Small intestine (tissue), 7 donors: ENCODE measurements around the gene SPDYE6. TPM values are rescaled to one million over a fixed set of nuclear protein-coding genes. Genes with fewer than 3 reads are reported as not detected.
A peak's percentile ranks its signal among the peaks of the same experiment; 100 is the strongest.
"Not testable (repeated sequence)": the region's sequence is repeated elsewhere in the genome, so short reads cannot be mapped to it uniquely, and the experiment has no call there.

ENCODE experiments used
- DNase-seq, 2 donors: peaks; one replicate each; pipeline versions ENCODE4 v3.0.0 to v3.0.0-alpha.2; 2013
- FAIRE-seq: peaks from 2 replicates; lab custom pipeline; 2012; peaks lifted over from hg19 to GRCh38; lab: Jason Lieb, UNC
- H3K27ac ChIP-seq, 3 donors: one replicate each; pipeline ENCODE4 v1.5.1; 2013; ENCODE audit warnings: low read length in 2 of 3, mild to moderate bottlenecking in 2 of 3, control low read depth in 1 of 3, inconsistent platforms in 1 of 3, low read depth in 1 of 3, moderate library complexity in 1 of 3
- H3K27me3 ChIP-seq, 3 donors: one replicate each; pipeline ENCODE4 v1.6.1; 2013; ENCODE audit warnings: low read length in 3 of 3, inconsistent platforms in 1 of 3; ENCODE audit not compliant: control insufficient read depth in 3 of 3, insufficient read depth in 3 of 3
- H3K36me3 ChIP-seq, 3 donors: one replicate each; pipeline ENCODE4 v1.6.1; 2013; ENCODE audit warnings: low read length in 3 of 3, inconsistent platforms in 1 of 3, low read depth in 1 of 3, mild to moderate bottlenecking in 1 of 3, moderate library complexity in 1 of 3; ENCODE audit not compliant: control insufficient read depth in 3 of 3, insufficient read depth in 2 of 3
- H3K4me1 ChIP-seq, 3 donors: one replicate each; pipeline ENCODE4 v1.6.1; 2013; ENCODE audit warnings: low read length in 2 of 3, inconsistent platforms in 1 of 3, low read depth in 1 of 3, mild to moderate bottlenecking in 1 of 3, moderate library complexity in 1 of 3; ENCODE audit not compliant: control insufficient read depth in 3 of 3, insufficient read depth in 2 of 3
- H3K4me3 ChIP-seq, 3 donors: one replicate each; pipeline ENCODE4 v1.5.1; 2013; ENCODE audit warnings: low read length in 3 of 3, control low read depth in 1 of 3, inconsistent platforms in 1 of 3, low read depth in 1 of 3, mild to moderate bottlenecking in 1 of 3, moderate library complexity in 1 of 3
- H3K9me3 ChIP-seq, 2 donors: one replicate each; pipeline ENCODE4 v1.6.1; 2013; ENCODE audit warnings: low read depth in 1 of 2, low read length in 1 of 2; ENCODE audit not compliant: control insufficient read depth in 2 of 2, insufficient read depth in 1 of 2
- WGBS, 3 donors: extraction: QIAGEN DNeasy Blood & Tissue Kit; methylation state at CpG; one replicate each; pipeline ENCODE4 v1.1.7; 2013; 5-methylcytosine and 5-hydroxymethylcytosine counted together
- polyA plus RNA-seq, 4 donors: library from polyadenylated mRNA; stranded (reverse) in 3 of 4; unstranded in 1 of 4; fragments of 200-250 nt in 3 of 4; fragments of 120-200 nt in 1 of 4; gene quantifications; one replicate each; pipeline versions ENCODE4 v1.2.1 to v1.2.3, GENCODE V29; 2013
- donor health status: healthy with polysubstance abuse.
- donor health status: control.
- donor health status: control.
- donor health status: Bipolar disorder and iron deficiency.
- donor health status: healthy.

The SPDYE6 gene
- polyA plus RNA-seq, 4 donors: 0.09 to 3.3 TPM; not detected in 2

DNA sequence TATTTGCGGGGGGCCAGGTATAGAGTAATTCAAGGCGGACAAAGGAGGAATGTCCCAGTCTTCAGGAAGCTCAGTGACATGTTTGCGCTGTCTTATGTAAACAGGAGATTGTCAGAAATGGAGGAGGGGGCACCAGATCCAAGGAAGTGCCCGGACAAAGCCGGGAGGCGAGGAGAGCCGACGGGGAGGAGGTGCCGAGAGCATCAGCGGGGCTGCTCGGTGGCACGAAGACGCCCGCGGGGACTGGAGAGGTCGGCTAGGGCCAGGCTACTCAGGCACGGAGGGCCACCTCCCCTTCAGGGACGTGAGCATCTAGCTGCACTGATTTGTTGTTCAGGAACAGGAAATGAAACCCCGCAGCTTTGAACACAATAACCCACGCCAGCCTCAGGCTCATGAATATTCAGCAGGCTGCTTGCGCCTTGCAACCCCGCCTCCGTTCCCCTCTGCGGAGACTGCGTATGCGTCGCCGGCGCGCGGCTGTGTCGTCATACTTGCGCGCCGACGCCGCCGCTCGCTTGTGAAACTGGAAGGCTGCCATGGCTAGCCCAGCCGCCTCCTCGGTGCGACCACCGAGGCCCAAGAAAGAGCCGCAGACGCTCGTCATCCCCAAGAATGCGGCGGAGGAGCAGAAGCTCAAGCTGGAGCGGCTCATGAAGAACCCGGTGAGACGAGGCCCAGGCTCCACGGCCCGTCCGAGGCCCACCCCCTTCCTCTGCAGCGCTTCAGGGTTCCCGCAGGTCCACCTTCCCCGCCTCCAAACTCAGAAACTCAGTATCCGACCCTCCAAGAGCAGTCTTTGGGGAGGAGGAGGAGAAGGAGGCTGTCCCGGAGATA, 39.8 kb upstream of the SPDYE6 start, which contains the start of gene PRKRIP1:
TSS of gene PRKRIP1 (plus strand) at position 491 of the 837 bp plus-strand sequence. CDS start at position 540, 49 bp downstream.
- DNase-seq: peak; percentile 91
- Histone ChIP-seq H3K4me3 (peak within 1 kb of the TSS; percentile 41 to 97 (median 72)), H3K9me3 (no peaks in the 10 kb centered on the region), H3K27me3 (no peaks in the 10 kb centered on the region), H3K36me3 (peaks cover 0 to 36% (median 3%) of the 10 kb centered on the region in 3 donors), H3K27ac (peak within 1 kb of the TSS; percentile 27 to 87 (median 85)), H3K4me1 (peaks cover 0 to 9% (median 6%) of the 10 kb centered on the region in 3 donors)
- no peak for FAIRE-seq
- WGBS, 3 donors: 0% methylated on average over 55 to 57 of the region's 59 CpGs

DNA sequence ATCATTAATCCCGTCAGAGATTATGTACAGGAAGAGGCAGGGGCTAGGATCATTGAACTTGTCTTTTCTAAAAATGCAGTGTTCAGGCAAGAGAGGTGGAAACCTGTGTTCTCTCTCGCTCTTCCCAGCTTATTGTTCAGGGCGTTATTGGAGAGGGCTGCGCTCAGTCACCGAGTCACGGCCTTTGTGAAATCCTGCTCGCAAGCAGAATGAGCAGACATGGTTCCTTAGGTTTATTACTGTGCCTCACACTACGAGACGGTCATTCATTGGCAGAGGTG, 39.3 kb upstream of the SPDYE6 start:
- Histone ChIP-seq H3K27me3 (no peaks in the 10 kb centered on the region), H3K4me1 (peaks cover 0 to 9% (median 6%) of the 10 kb centered on the region in 3 donors), H3K27ac (peak overlapping the region; percentile 17 to 85 (median 85)), H3K4me3 (peak overlapping the region in 2 of 3 donors; percentile 72 to 97), H3K36me3 (peaks cover 0 to 39% (median 3%) of the 10 kb centered on the region in 3 donors), H3K9me3 (no peaks in the 10 kb centered on the region)
- no peak for DNase-seq
- no peak for FAIRE-seq
- WGBS, 3 donors: 5 to 17% (median 11%) methylated on average over 9 of the region's 9 CpGs

DNA sequence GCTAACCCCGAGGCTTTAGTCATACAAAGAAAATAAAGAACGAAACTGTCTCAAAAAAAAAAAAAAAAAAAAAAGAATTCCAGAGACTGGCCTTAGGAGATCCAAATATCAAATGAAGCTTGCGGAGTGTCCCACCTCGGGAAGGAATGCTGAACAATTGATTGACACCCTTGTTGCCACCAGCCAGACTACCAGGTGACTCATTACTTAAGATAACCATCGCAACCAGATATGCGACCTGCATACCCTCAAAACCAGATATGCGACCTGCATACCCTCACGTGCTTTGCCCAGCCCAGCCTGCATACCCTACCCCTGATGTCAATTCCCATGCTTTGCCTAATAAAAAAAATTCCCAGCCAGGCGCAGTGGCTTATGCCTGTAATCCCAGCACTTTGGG, 37.2 kb upstream of the SPDYE6 start:
- H3K27ac ChIP-seq: no peak overlapping the region
- 87 to 91% (median 89%) methylated on average over 9 of the region's 9 CpGs for WGBS, 3 donors
- H3K9me3 ChIP-seq: no peaks in the 10 kb centered on the region
- no peak for FAIRE-seq
- peaks cover 0 to 9% (median 6%) of the 10 kb centered on the region in 3 donors for H3K4me1 ChIP-seq
- peaks cover 0 to 29% (median 0%) of the 10 kb centered on the region in 3 donors for H3K36me3 ChIP-seq
- H3K4me3 ChIP-seq: no peak overlapping the region
- no peaks in the 10 kb centered on the region for H3K27me3 ChIP-seq
- no peak for DNase-seq

DNA sequence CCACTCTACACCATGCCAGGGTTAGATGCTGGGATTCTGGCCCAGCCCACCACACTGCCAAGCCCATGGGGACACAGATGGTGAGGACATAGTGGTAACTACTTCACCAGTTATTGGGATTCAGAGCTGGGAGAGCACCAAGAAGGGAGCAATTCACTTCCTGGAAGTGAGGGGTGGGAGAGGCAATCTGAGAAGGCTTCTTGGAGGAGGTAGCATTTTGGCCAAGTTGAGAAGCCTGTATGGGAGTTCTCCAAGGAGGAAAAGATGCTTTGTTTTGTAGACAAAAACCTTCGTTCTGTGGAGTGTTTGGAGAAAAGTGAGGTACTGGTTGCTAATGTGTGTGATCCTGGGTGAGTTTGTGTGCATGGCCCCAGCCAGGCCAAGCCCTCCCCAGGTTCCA, 36.1 kb upstream of the SPDYE6 start:
- Histone ChIP-seq H3K9me3 (no peaks in the 10 kb centered on the region), H3K4me1 (peaks cover 0 to 8% (median 4%) of the 10 kb centered on the region in 3 donors), H3K27me3 (no peaks in the 10 kb centered on the region), H3K27ac (no peak overlapping the region), H3K36me3 (peaks cover 0 to 36% (median 0%) of the 10 kb centered on the region in 3 donors), H3K4me3 (no peak overlapping the region)
- FAIRE-seq (no peak), DNase-seq (no peak)
- WGBS, 3 donors: 88 to 92% (median 91%) methylated on average over 1 of the region's 1 CpG

DNA sequence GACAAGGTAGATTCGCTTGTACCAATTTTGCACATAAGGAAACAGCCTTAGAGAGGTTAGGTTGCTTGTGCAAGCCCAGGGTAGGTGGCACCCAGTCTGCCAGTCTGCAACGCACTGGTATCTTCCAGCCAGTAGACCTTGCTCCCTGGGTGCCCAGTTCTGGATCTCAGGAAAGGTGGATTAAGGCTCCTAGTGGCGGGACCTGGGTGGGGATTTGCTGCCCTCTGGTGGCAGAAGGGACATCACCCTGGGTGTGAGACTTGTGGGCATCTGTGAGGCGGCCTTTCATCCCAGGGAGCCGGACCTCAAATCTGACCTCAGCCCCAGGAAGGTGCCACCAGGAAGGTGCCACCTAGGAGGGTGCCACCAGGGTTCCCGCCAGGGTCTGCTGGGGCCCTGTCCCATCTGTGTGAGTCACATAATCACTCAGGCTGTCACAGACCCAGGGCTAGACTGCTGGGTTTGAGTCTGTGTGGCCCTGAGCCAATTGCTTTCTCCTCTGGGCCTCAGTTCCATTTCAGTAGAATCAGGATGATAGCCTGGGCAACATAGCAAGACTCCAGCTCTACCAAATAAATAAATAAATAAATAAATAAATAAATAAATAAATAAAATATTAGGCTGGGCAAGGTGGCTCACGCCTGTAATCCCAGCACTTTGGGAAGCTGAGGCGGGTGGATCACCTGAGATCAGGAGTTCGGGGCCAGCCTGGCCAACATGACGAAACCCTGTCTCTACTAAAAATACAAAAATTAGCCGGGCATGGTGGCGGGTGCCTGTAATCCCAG, 34.6 kb upstream of the SPDYE6 start:
- 55 to 68% (median 68%) methylated on average over 9 to 11 of the region's 12 CpGs for WGBS, 3 donors
- H3K27ac ChIP-seq: no peak overlapping the region

DNA sequence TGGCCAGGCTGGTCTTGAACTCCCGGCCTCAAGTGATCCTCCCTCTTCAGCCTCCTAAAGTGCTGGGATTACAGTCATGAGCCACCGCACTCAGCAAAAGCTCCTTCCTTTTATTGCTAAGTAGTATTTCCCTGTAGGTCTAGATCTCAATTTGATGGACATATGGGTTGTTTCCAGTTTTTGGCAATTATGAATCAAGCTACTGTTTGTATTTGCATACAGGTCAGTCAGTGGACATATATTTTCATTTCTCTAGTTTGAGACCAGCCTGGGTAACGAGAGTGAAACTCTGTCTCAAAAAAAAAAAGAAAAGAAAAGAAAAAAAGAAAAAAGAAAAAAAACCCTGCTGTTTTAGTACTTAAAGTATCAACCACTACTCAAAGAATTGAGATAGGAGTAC, 33.6 kb upstream of the SPDYE6 start:
- Histone ChIP-seq H3K36me3 (peaks cover 0 to 46% (median 0%) of the 10 kb centered on the region in 3 donors), H3K4me3 (no peak overlapping the region), H3K4me1 (no peaks in the 10 kb centered on the region), H3K9me3 (no peaks in the 10 kb centered on the region), H3K27me3 (no peaks in the 10 kb centered on the region), H3K27ac (no peak overlapping the region)
- DNase-seq (no peak), FAIRE-seq (no peak)
- 85 to 97% (median 92%) methylated on average over 3 of the region's 3 CpGs for WGBS, 3 donors

More for the DNA sequence above, 34.6 kb upstream of the SPDYE6 start:
- no peak overlapping the region for H3K4me3 ChIP-seq
- DNase-seq: peak; percentile 89 to 94
- no peak for FAIRE-seq
- peaks cover 0 to 42% (median 0%) of the 10 kb centered on the region in 3 donors for H3K36me3 ChIP-seq
- peaks cover 0 to 5% (median 0%) of the 10 kb centered on the region in 3 donors for H3K4me1 ChIP-seq
- no peaks in the 10 kb centered on the region for H3K9me3 ChIP-seq
- H3K27me3 ChIP-seq: no peaks in the 10 kb centered on the region

DNA sequence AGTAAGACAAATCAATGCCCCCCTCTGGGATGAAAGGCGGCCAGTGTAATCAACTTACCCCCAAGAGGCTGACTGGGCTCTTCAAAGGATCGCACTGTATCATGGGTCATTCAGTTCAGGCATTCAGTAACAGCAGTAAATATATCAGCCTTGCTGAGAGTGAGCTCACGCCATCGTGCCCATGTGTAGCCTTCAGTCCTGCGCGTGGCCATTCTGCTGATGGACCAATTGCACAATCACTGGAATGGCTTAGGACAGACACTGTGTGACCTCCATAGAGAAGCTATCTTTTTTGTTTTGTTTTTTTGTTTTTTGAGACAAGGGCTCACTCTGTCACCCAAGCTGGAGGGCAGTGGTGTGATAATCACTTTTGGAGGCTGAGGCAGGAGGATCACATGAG, 30.8 kb upstream of the SPDYE6 start:
- H3K27me3 ChIP-seq: no peaks in the 10 kb centered on the region
- no peaks in the 10 kb centered on the region for H3K9me3 ChIP-seq
- FAIRE-seq: no peak
- WGBS, 3 donors: 93 to 97% (median 97%) methylated on average over 6 of the region's 6 CpGs
- H3K4me3 ChIP-seq: no peak overlapping the region
- no peaks in the 10 kb centered on the region for H3K4me1 ChIP-seq
- H3K36me3 ChIP-seq: peaks cover 0 to 49% (median 0%) of the 10 kb centered on the region in 3 donors
- no peak overlapping the region for H3K27ac ChIP-seq
- no peak for DNase-seq

DNA sequence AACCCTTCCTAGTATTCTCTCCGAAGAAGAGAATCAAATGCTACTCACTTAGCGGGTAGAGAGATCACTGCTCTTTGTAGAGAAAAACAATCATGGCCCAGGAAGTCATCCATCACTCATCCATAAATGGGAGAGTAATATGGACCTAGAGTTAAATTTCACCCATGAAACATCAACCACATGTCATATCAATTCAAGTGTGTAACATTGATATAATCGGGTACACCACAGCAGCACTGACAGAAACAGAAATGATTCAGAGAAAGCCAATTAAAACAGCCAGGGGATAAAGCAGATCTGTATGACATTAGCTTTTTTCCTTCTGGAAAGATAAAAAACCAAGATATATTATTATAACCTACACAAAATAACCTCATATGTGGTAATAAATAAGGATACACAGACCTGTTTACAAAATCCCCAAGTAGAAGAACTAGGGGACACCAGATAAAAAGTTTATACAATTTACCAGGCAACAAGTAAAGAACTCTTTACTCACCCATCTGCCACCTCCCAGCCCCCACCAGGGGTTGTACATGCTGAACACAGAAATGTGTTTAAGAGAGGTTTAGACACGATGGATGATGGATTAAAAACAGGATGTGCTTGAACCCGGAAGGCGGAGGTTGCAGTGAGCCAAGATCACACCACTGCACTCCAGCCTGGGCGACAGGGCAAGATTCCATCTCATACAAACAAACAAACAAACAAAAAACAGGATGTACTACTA, 25.6 kb upstream of the SPDYE6 start:
- H3K36me3 ChIP-seq: peaks cover 3 to 39% (median 5%) of the 10 kb centered on the region in 3 donors
- DNase-seq, FAIRE-seq, H3K9me3 ChIP-seq, H3K27me3 ChIP-seq, H3K27ac ChIP-seq, H3K4me3 ChIP-seq, H3K4me1 ChIP-seq: not testable (repeated sequence)
- 73 to 90% (median 74%) methylated on average over 6 of the region's 7 CpGs for WGBS, 3 donors
